Keratinocyte (primary cell): ENCODE measurements around the gene NCF4. TPM values are rescaled to one million over a fixed set of nuclear protein-coding genes. Genes with fewer than 3 reads are reported as not detected.

ENCODE experiments used
- DNase-seq: peaks from one replicate; pipeline ENCODE4 v3.0.0-alpha.2; 2011; ENCODE audit warnings: low read depth, missing footprints, low spot score
- FAIRE-seq: peaks from 2 replicates; lab custom pipeline; 2011; peaks lifted over from hg19 to GRCh38; lab: Jason Lieb, UNC
- H2AFZ ChIP-seq: 2 replicates; pipeline ENCODE4 v1.6.0; 2012; ENCODE audit warnings: low read length, control low read depth, inconsistent platforms; ENCODE audit not compliant: control insufficient read depth
- H3K27ac ChIP-seq: 2 replicates; pipeline ENCODE4 v1.5.1; 2011; ENCODE audit warnings: low read length; ENCODE audit not compliant: control insufficient read depth, insufficient read depth
- H3K27me3 ChIP-seq: 3 replicates; pipeline ENCODE4 v1.6.0; 2011; ENCODE audit warnings: low read length; ENCODE audit not compliant: control insufficient read depth, insufficient read depth; ENCODE audit errors: extremely low read depth
- H3K36me3 ChIP-seq, 2 experiments: 2 replicates in 1 of 2; 3 replicates in 1 of 2; pipeline ENCODE4 v1.5.1; 2011; ENCODE audit warnings: low read length in 2 of 2, mild to moderate bottlenecking in 1 of 2; ENCODE audit not compliant: control insufficient read depth in 2 of 2, insufficient read depth in 2 of 2; ENCODE audit errors: extremely low read depth in 1 of 2
- H3K4me1 ChIP-seq: 3 replicates; pipeline ENCODE4 v1.5.1; 2011; ENCODE audit warnings: low read length; ENCODE audit not compliant: control insufficient read depth, insufficient read depth; ENCODE audit errors: extremely low read depth
- H3K4me2 ChIP-seq: 3 replicates; pipeline ENCODE4 v1.6.0; 2011; ENCODE audit warnings: low read depth, low read length; ENCODE audit not compliant: control insufficient read depth, insufficient read depth; ENCODE audit errors: extremely low read depth
- H3K4me3 ChIP-seq, 3 experiments: fragments of 200-600 bp in 1 of 3; sonication (generic) in 1 of 3; 2 replicates in 2 of 3; 3 replicates in 1 of 3; pipeline ENCODE4 v1.5.1; 2011 to 2016; ENCODE audit warnings: low read length in 3 of 3, mild to moderate bottlenecking in 3 of 3, control low read depth in 2 of 3, inconsistent platforms in 1 of 3, low read depth in 1 of 3, mixed read lengths in 1 of 3, mixed run types in 1 of 3, moderate library complexity in 1 of 3; ENCODE audit not compliant: control insufficient read depth in 2 of 3, insufficient read depth in 2 of 3; ENCODE audit errors: extremely low read depth in 1 of 3
- H3K79me2 ChIP-seq: 2 replicates; pipeline ENCODE4 v1.6.0; 2012; ENCODE audit warnings: low read length; ENCODE audit not compliant: control insufficient read depth, insufficient read depth
- H3K9ac ChIP-seq: 3 replicates; pipeline ENCODE4 v1.6.0; 2011; ENCODE audit warnings: low read length; ENCODE audit not compliant: control insufficient read depth, insufficient read depth; ENCODE audit errors: extremely low read depth
- H3K9me1 ChIP-seq: 3 replicates; pipeline ENCODE4 v1.6.0; 2011; ENCODE audit warnings: low read length; ENCODE audit not compliant: control insufficient read depth, insufficient read depth; ENCODE audit errors: extremely low read depth
- H3K9me3 ChIP-seq: 2 replicates; pipeline ENCODE4 v1.5.1; 2012; ENCODE audit warnings: low read depth, low read length; ENCODE audit not compliant: control insufficient read depth
- H4K20me1 ChIP-seq: 3 replicates; pipeline ENCODE4 v1.6.0; 2011; ENCODE audit warnings: low read length; ENCODE audit not compliant: control insufficient read depth, insufficient read depth; ENCODE audit errors: extremely low read depth
- EZH2 ChIP-seq: IDR thresholded peaks from one replicate; pipeline ENCODE4 v1.6.1; 2012; ENCODE audit warnings: inconsistent platforms, mild to moderate bottlenecking, low read length, moderate library complexity
- dilution Hi-C: fragments of 300-500 bp; cut with MboI; formaldehyde crosslinking; loops from one replicate; pipeline ENCODE4 v1.7.0; 2020; ENCODE audit warnings: low sequenced_read_pairs; ENCODE audit not compliant: extremely low pct_ligation_motif_present
- polyA plus RNA-seq, 5 experiments: library from polyadenylated mRNA; depleted of rRNA in 3 of 5; stranded (reverse) in 3 of 5; stranded (forward) in 1 of 5; unstranded in 1 of 5; fragments of >200 nt; gene quantifications; 1 replicate in 1 of 5; 2 replicates in 3 of 5; 3 replicates in 1 of 5; pipeline versions ENCODE4 v1.2.1 to v1.2.3, GENCODE V29; 2011 to 2012; ENCODE audit warnings: missing spikeins in 2 of 5, low read depth in 1 of 5, low replicate concordance in 1 of 5
- TF ChIP-seq, protein P1 (sequence below), 3 experiments: IDR thresholded peaks in 1 of 3; conservative IDR thresholded peaks in 1 of 3; optimal IDR thresholded peaks in 1 of 3; 2 replicates in 2 of 3; 3 replicates in 1 of 3; pipeline versions ENCODE3 to v1.5.1; 2011; ENCODE audit warnings: low read length in 3 of 3, mild to moderate bottlenecking in 3 of 3, moderate library complexity in 2 of 3, control low read depth in 1 of 3, inconsistent platforms in 1 of 3; ENCODE audit not compliant: insufficient read depth in 2 of 3; ENCODE audit errors: extremely low read depth in 1 of 3

The NCF4 gene
- polyA plus RNA-seq, 1 donor (not counting 4 experiments of a cell fraction or from before 2014, with no cell fraction given), result 0.42 TPM

DNA sequence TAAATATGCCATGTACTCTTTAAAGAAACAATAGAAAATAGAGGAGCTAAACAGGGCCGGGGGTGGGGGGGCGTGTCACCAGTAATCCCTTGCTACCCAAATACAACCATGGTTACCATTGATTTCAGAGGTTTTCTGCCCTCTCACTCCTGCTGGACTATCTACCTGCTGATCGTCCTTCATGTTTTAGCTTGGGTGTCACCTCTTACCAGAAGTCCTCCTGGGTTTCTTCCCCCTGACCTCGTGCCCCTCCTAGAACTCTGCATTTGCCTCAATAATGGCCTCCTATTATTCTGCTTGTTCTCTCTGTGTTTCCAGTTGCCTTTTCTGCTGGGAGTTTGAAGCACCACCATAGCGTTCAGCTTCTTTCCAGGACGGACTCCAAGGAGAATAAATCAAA is 34.5 kb upstream of the NCF4 start:
- H3K9me1 ChIP-seq, result no peaks in the 10 kb centered on the region
- FAIRE-seq (no peak), DNase-seq (no peak)
- no peak overlapping the region for H2AFZ ChIP-seq
- H3K36me3 ChIP-seq, result no peaks in the 10 kb centered on the region
- H3K9me3 ChIP-seq, result no peaks in the 10 kb centered on the region
- TF ChIP-seq, protein P1, sequence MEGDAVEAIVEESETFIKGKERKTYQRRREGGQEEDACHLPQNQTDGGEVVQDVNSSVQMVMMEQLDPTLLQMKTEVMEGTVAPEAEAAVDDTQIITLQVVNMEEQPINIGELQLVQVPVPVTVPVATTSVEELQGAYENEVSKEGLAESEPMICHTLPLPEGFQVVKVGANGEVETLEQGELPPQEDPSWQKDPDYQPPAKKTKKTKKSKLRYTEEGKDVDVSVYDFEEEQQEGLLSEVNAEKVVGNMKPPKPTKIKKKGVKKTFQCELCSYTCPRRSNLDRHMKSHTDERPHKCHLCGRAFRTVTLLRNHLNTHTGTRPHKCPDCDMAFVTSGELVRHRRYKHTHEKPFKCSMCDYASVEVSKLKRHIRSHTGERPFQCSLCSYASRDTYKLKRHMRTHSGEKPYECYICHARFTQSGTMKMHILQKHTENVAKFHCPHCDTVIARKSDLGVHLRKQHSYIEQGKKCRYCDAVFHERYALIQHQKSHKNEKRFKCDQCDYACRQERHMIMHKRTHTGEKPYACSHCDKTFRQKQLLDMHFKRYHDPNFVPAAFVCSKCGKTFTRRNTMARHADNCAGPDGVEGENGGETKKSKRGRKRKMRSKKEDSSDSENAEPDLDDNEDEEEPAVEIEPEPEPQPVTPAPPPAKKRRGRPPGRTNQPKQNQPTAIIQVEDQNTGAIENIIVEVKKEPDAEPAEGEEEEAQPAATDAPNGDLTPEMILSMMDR (optimal IDR thresholded peaks at IDR 0.05 in 1 of 3, IDR thresholded peaks at IDR 0.05 in 1 of 3, conservative IDR thresholded peaks at IDR 0.05 in 1 of 3; ENCODE audit: extremely low read depth in 1 of 3, insufficient read depth in 2 of 3, low read length in 3 of 3), result no peak
- no peak for TF ChIP-seq EZH2
- no peak overlapping the region for H3K4me2 ChIP-seq
- H3K27ac ChIP-seq, result no peak overlapping the region
- dilution Hi-C loops, result no loop called here
- peaks cover 4% of the 10 kb centered on the region for H3K27me3 ChIP-seq
- no peak overlapping the region for H3K4me3 ChIP-seq
- no peaks in the 10 kb centered on the region for H3K79me2 ChIP-seq
- no peaks in the 10 kb centered on the region for H3K4me1 ChIP-seq
- no peaks in the 10 kb centered on the region for H4K20me1 ChIP-seq
- H3K9ac ChIP-seq, result no peak overlapping the region

DNA sequence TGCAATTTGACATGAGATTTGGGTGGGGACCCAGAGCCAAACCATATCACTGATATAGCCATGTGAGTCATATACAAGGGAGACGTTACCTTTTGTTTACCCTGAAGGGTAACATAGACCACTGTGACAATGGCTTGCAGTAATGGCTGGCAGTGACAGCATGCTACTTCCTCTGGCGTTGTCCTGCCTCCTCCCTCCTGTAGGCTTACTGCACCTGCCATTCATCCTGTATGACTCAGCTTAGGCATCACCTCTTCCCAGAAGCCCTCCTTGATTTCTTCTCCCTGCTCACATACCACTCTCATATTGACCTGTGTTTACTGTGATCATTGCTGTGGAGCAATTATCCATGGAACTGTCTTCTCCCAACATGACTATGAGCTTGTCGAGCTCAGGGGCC is 32.0 kb upstream of the NCF4 start:
- H3K9ac ChIP-seq, result no peak overlapping the region
- no peaks in the 10 kb centered on the region for H3K9me3 ChIP-seq
- DNase-seq (no peak), FAIRE-seq (no peak)
- no peaks in the 10 kb centered on the region for H3K36me3 ChIP-seq
- H3K79me2 ChIP-seq, result no peaks in the 10 kb centered on the region
- TF ChIP-seq EZH2, result no peak
- TF ChIP-seq, protein P1 (optimal IDR thresholded peaks at IDR 0.05 in 1 of 3, IDR thresholded peaks at IDR 0.05 in 1 of 3, conservative IDR thresholded peaks at IDR 0.05 in 1 of 3; ENCODE audit: extremely low read depth in 1 of 3, insufficient read depth in 2 of 3, low read length in 3 of 3), result no peak
- no peak overlapping the region for H2AFZ ChIP-seq
- H3K4me3 ChIP-seq, result no peak overlapping the region
- H3K27me3 ChIP-seq, result peaks cover 4% of the 10 kb centered on the region
- no peaks in the 10 kb centered on the region for H3K9me1 ChIP-seq
- H3K27ac ChIP-seq, result no peak overlapping the region
- no peaks in the 10 kb centered on the region for H4K20me1 ChIP-seq
- H3K4me1 ChIP-seq, result no peaks in the 10 kb centered on the region
- H3K4me2 ChIP-seq, result no peak overlapping the region
- dilution Hi-C loops, result no loop called here
